ENCODE data around the gene ADGRG7.

DNA sequence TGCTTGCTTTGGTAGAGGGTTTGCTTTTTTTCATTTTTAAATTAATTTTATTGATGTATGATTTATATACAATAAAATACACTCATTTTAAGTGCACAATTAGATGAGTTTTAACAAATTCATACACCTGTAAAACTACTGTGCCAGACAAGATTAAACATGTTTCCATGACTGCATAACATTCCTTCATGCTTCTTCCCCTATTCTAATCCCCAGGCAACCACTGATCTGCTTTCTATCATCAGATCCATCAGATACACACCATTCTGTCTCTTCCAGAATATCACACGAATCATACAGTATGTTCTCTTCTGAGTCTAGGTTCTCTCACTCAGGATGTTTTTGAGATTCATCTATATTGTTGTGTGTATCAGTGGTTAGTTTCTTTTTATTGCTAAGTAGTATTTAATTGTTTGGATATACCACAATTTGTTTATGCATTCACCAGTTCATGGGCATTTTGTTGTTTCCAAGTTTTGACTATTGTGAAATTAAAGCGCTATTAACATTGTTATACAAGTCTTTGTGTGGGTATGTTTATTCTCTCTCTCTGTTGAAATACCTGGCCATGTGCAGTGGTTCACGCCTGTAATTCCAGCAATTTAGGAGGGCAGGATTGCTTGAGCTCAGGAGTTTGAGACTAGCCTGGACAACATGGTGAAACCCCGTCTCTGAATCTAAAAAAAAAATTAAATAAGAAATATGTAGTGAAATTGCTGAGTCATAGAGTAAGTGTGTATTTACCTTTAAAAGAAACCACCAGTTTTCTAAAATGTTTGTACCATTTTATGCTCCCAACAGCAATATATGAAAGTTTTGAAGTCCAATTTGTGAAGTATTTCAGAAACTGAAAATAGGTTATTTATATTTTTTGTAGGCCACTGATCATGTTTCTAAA lies 92.9 kb downstream of the ADGRG7 start:
- no peak for TF ChIP-seq CTCF (IDR thresholded peaks at IDR 0.05)
- no peak for TF ChIP-seq POLR2A (IDR thresholded peaks at IDR 0.05)
